GM12891 (cell line): ENCODE measurements around the gene WNT3.

ENCODE experiments used
- PAX5 ChIP-seq: IDR thresholded peaks from 2 replicates; pipeline ENCODE4 v1.6.1; 2011; ENCODE audit warnings: low read length, moderate library complexity, mild to moderate bottlenecking; ENCODE audit not compliant: insufficient read depth, severe bottlenecking
- POLR2A ChIP-seq: IDR thresholded peaks from 2 replicates; pipeline ENCODE4 v1.6.1; 2011; ENCODE audit warnings: low read depth, low read length, control low read depth
- POLR2AphosphoS5 ChIP-seq: IDR thresholded peaks from 2 replicates; pipeline ENCODE4 v1.6.1; 2011; ENCODE audit warnings: low read depth, low read length, control low read depth
- TAF1 ChIP-seq: IDR thresholded peaks from 2 replicates; pipeline ENCODE4 v1.6.1; 2011; ENCODE audit warnings: low read depth, low read length, control low read depth

- no peak for TF ChIP-seq POLR2AphosphoS5
- TF ChIP-seq POLR2A = no peak
- TF ChIP-seq PAX5 = no peak
- no peak for TF ChIP-seq TAF1
Observed at GRCh38 chr17:46821482-46822387, 3.2 kb upstream of the WNT3 start.
